Gastrocnemius medialis (tissue), 4 donors: ENCODE data around the gene MORN1. TPM values are rescaled to one million over a fixed set of nuclear protein-coding genes. Genes with fewer than 3 reads are reported as not detected.

Source experiments
- ATAC-seq, 2 donors: fragments of 150-250 bp; one replicate each; pipeline ENCODE4 v1.9.1; 2016
- DNase-seq, 2 donors: peaks; one replicate each; pipeline ENCODE4 v3.0.0-alpha.2; 2019
- H3K27ac ChIP-seq, 4 donors: fragments of 200-600 bp; sonication (generic); 1 replicate in 1 of 4; 2 replicates in 3 of 4; pipeline ENCODE4 v1.5.1; 2016 to 2018; ENCODE audit warnings: mild to moderate bottlenecking in 2 of 4, moderate library complexity in 1 of 4
- H3K27me3 ChIP-seq, 3 donors: fragments of 200-600 bp; sonication (generic) in 2 of 3; 1 replicate in 1 of 3; 2 replicates in 2 of 3; pipeline versions ENCODE4 v1.5.1 to v1.6.0; 2016 to 2019; ENCODE audit warnings: mild to moderate bottlenecking in 1 of 3, moderate library complexity in 1 of 3
- H3K36me3 ChIP-seq, 2 donors: fragments of 200-600 bp; sonication (generic) in 1 of 2; one replicate each; pipeline ENCODE4 v1.5.1; 2017 to 2018
- H3K4me1 ChIP-seq, 2 donors: fragments of 200-600 bp; sonication (generic) in 1 of 2; one replicate each; pipeline ENCODE4 v1.5.1; 2016 to 2017; ENCODE audit warnings: mild to moderate bottlenecking in 2 of 2
- H3K4me3 ChIP-seq, 4 donors: fragments of 200-600 bp; sonication (generic) in 3 of 4; 1 replicate in 1 of 4; 2 replicates in 3 of 4; pipeline ENCODE4 v1.5.1; 2016 to 2019; ENCODE audit warnings: mild to moderate bottlenecking in 2 of 4
- H3K9me3 ChIP-seq, 3 donors: fragments of 200-600 bp; sonication (generic) in 2 of 3; 1 replicate in 1 of 3; 2 replicates in 2 of 3; pipeline ENCODE4 v1.5.1; 2016 to 2019
- POLR2A ChIP-seq, 2 donors: fragments of 450-650 bp; IDR thresholded peaks; one replicate each; pipeline ENCODE4 v1.6.1; 2017; ENCODE audit warnings: antibody characterized with exemption in 2 of 2, mild to moderate bottlenecking in 2 of 2, moderate library complexity in 2 of 2
- in situ Hi-C, 4 donors: fragments of 200-750 bp; cut with MboI; loops; one replicate each; pipeline versions ENCODE4 v1.15.0 to v1.8.0; 2017; ENCODE audit warnings: low sequenced_read_pairs in 4 of 4
- intact Hi-C: fragments of 100-400 bp; cut with DNase I; formaldehyde crosslinking; loops from one replicate; pipeline ENCODE4 v1.15.1; 2023; ENCODE audit warnings: low total_unique reads
- total RNA-seq, 4 donors: library from RNA; depleted of rRNA; stranded (reverse); fragments of >200 nt; gene quantifications; one replicate each; pipeline versions ENCODE4 v1.1.0 to v1.2.3, GENCODE V29; 2016
- TF ChIP-seq, protein P1 (sequence below), 5 experiments: fragments of 450-650 bp in 3 of 5; fragments of 200-600 bp in 2 of 5; sonication (generic) in 2 of 5; IDR thresholded peaks in 4 of 5; conservative IDR thresholded peaks in 1 of 5; 1 replicate in 4 of 5; 2 replicates in 1 of 5; pipeline ENCODE4 v1.5.1; 2016 to 2019; ENCODE audit warnings: antibody characterized with exemption in 5 of 5, mild to moderate bottlenecking in 3 of 5, moderate library complexity in 3 of 5

The MORN1 gene
- total RNA-seq, 4 donors from 2014 or later, result 1.9 to 4.7 (median 3.5) TPM

DNA sequence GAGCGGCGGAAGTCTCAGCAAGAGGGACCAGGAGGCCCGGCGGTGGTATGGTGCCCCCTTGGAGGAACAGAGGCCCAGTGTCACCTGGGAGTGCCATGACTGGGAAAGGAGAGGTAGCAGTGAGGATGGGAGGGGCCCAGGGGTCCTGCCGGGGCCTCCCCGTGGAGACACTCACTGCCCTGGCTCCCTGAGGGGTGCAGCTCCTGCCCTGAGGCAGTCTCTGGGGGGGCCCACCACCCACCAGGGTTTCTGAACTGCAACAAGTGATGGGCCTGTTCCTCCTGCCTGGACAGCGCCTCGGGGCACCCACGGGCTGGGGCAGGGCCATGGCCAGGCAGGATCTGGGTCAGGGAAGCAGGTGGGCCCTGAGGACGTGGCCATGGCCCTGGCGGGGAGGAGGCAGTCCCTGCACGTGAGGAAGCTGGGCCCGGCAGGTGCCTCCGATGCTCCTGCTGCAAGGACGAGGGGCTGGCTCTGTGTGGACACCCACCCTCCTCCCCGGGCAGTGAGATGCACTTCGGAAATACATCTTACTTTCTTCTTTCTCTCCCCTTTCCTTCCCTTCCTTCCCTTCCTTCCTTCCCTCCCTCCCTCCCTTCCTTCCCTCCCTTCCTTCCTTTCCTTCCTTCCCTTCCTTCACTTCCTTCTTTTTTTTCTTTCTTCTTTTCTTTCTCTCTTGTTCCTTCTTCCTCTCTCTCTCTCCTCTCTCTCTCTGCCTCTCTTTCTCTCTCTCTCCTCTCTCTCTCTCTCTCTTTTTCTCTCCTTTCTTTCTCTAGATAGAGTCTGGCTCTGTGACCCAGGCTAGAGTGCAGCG lies 66.6 kb downstream of the MORN1 start:
- peaks cover 9 to 22% of the 10 kb centered on the region in 2 donors for H3K4me1 ChIP-seq
- no peak overlapping the region for H3K4me3 ChIP-seq
- intact Hi-C loops, result no loop called here
- TF ChIP-seq, protein P1, sequence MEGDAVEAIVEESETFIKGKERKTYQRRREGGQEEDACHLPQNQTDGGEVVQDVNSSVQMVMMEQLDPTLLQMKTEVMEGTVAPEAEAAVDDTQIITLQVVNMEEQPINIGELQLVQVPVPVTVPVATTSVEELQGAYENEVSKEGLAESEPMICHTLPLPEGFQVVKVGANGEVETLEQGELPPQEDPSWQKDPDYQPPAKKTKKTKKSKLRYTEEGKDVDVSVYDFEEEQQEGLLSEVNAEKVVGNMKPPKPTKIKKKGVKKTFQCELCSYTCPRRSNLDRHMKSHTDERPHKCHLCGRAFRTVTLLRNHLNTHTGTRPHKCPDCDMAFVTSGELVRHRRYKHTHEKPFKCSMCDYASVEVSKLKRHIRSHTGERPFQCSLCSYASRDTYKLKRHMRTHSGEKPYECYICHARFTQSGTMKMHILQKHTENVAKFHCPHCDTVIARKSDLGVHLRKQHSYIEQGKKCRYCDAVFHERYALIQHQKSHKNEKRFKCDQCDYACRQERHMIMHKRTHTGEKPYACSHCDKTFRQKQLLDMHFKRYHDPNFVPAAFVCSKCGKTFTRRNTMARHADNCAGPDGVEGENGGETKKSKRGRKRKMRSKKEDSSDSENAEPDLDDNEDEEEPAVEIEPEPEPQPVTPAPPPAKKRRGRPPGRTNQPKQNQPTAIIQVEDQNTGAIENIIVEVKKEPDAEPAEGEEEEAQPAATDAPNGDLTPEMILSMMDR (IDR thresholded peaks at IDR 0.05 in 4 of 5, conservative IDR thresholded peaks at IDR 0.05 in 1 of 5), result no peak
- no peak for TF ChIP-seq POLR2A (IDR thresholded peaks at IDR 0.05)
- H3K36me3 ChIP-seq, result no peaks in the 10 kb centered on the region
- peaks cover 12 to 25% (median 25%) of the 10 kb centered on the region in 3 donors for H3K27me3 ChIP-seq
- ATAC-seq, result no peak
- H3K9me3 ChIP-seq, result no peaks in the 10 kb centered on the region
- no peak overlapping the region for H3K27ac ChIP-seq
- DNase-seq, result no peak
- in situ Hi-C loops, result loop anchor here in 2 of 4 donors (25.0 kb wide), 1 partner anchor 112 kb away; no protein-coding TSS in a partner anchor

DNA sequence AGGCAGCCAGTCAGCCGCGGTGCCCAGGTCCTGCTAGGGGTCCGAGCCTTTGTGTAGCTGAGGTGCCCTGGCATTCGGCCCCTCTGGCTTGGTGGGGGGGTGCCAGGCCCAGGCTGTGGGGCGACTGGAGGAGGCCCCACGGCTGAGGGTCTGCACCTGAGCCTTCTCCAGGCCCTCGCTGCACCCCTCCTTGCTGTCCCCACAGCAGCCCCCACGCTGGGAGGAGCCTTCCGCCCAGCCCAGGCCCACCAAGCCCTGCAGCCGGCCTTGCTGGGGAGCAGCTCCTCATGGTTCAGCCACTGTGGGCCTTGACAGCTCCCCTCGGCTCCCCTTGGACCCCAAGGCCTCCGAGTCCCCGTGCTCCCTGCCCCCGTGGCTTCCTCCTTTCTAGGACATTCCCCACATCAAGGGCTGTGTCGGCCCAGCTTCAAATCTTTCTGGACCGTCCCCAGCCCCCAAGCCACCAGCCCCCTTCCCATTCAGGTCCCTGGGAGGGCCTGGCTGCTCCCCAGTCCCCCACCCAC lies 67.8 kb downstream of the MORN1 start:
- Histone ChIP-seq H3K9me3 (no peaks in the 10 kb centered on the region), H3K4me3 (no peak overlapping the region), H3K36me3 (no peaks in the 10 kb centered on the region), H3K27me3 (peaks cover 12 to 32% (median 25%) of the 10 kb centered on the region in 3 donors), H3K27ac (no peak overlapping the region), H3K4me1 (peaks cover 9 to 27% of the 10 kb centered on the region in 2 donors)
- intact Hi-C loops (no loop called here), in situ Hi-C loops (loop anchor here in 2 of 4 donors (25.0 kb wide), 1 partner anchor 111 kb away; no protein-coding TSS in a partner anchor)
- DNase-seq (no peak), ATAC-seq (no peak)
- TF ChIP-seq, protein P1 (IDR thresholded peaks at IDR 0.05 in 4 of 5, conservative IDR thresholded peaks at IDR 0.05 in 1 of 5), result no peak
- no peak for TF ChIP-seq POLR2A (IDR thresholded peaks at IDR 0.05)

DNA sequence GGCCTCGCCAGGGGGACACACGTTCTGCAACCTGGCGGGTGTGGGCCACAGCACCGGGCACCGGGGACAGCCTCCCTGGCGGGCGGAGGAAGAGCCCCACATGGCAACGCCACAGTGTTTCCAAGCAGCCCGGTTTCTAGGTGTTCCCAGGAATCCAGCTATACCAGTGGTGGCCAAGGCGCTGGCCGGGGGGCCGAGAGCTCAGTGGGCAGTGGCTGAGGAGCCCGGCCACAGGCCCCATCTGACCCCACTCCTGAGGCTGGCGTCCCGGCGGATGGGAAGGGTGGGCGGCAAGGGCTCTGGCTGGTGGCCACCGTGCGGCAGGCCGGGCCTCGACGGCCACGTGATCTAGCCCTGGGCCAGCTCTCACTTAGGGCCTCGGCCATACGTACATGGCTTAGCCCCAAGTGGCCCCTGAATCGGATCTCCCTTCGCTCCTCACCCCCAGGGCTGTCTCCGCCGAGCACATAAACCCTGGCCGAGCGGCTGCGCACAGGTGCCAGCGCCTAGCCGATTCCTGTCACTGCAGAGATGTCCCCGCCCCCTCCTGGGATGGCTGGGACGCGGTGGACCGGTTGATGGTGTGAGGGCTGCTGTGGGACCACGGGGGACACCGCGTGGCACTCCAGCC lies 68.7 kb downstream of the MORN1 start:
- DNase-seq, result no peak
- ATAC-seq, result peak in 1 of 2 donors; percentile 15
- H3K36me3 ChIP-seq, result no peaks in the 10 kb centered on the region
- H3K9me3 ChIP-seq, result no peaks in the 10 kb centered on the region
- peaks cover 9 to 27% of the 10 kb centered on the region in 2 donors for H3K4me1 ChIP-seq
- in situ Hi-C loops (loop anchor here in 2 of 4 donors (25.0 kb wide), 1 partner anchor 110 kb away; no protein-coding TSS in a partner anchor), intact Hi-C loops (no loop called here)
- no peak for TF ChIP-seq POLR2A (IDR thresholded peaks at IDR 0.05)
- TF ChIP-seq, protein P1 (IDR thresholded peaks at IDR 0.05 in 4 of 5, conservative IDR thresholded peaks at IDR 0.05 in 1 of 5), result no peak
- peak overlapping the region in 3 of 4 donors; percentile 3 to 54 (median 33) for H3K4me3 ChIP-seq
- H3K27ac ChIP-seq, result peak overlapping the region; percentile 20 to 58 (median 43)
- peaks cover 12 to 40% (median 25%) of the 10 kb centered on the region in 3 donors for H3K27me3 ChIP-seq

DNA sequence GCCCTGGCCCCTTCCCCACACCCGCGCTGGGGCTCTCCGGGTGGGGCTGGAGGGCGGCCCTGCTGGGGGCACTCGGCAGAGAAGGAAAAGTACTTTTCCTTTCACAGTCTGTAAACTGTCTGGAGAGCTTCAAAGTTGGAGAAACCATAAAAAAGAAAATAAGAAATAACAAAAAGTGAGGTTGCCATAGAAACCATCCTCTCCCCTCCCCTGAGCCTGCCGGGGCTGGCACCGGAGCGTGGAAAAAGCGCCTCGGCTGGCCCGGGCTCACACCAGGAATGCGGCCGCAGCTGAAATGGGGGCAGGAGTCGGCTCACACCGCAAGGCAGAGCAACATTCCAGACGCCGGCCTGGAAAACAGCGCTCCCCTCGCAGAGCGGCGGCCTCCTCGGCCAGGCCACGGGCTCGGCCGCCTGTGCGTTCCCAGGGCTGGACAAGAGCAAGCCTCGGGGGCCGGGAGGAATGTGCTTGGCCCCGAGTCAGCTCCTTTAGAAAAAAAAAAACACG lies 69.2 kb downstream of the MORN1 start:
- Histone ChIP-seq H3K9me3 (no peaks in the 10 kb centered on the region), H3K4me3 (peak overlapping the region; percentile 3 to 54 (median 19)), H3K36me3 (no peaks in the 10 kb centered on the region), H3K27ac (peak overlapping the region; percentile 20 to 58 (median 43)), H3K27me3 (peaks cover 12 to 40% (median 25%) of the 10 kb centered on the region in 3 donors), H3K4me1 (peaks cover 9 to 27% of the 10 kb centered on the region in 2 donors)
- TF ChIP-seq POLR2A (IDR thresholded peaks at IDR 0.05), result no peak
- TF ChIP-seq, protein P1 (IDR thresholded peaks at IDR 0.05 in 4 of 5, conservative IDR thresholded peaks at IDR 0.05 in 1 of 5), result no peak
- in situ Hi-C loops, result loop anchor here in 2 of 4 donors (25.0 kb wide), 1 partner anchor 110 kb away; no protein-coding TSS in a partner anchor
- ATAC-seq (peak; percentile 43 to 56), DNase-seq (peak in 1 of 2 donors; percentile 48)
- intact Hi-C loops, result no loop called here
